HepG2 (cell line): Measurements from ENCODE around the gene HSF4. TPM values are rescaled to one million over a fixed set of nuclear protein-coding genes. Genes with fewer than 3 reads are reported as not detected.

Source experiments
- ATAC-seq: fragments of 200-7000 bp; cut with Tn5 transposase; 3 replicates; pipeline ENCODE4 v1.9.1; 2020; ENCODE audit warnings: mild to moderate bottlenecking, moderate library complexity
- BruUV-seq: library from RNA; stranded (reverse); fragments of 400-500 nt; replicated peaks from 2 replicates; lab custom pipeline; 2021; lab: Mats Ljungman, UMichigan
- CTCF ChIA-PET: fragments of 300-600 bp; formaldehyde crosslinking; extraction: SDS; loops from one replicate; lab custom pipeline; 2021; ENCODE audit warnings: low total read pairs, inconsistent platforms, low intra/inter-chr PET ratio; lab: Yijun Ruan, JAX
- POLR2A ChIA-PET: fragments of 350-600 bp; sonication (Branson Sonifier 250); formaldehyde crosslinking; loops from one replicate; lab custom pipeline; 2020; ENCODE audit warnings: antibody characterized with exemption, inconsistent platforms; lab: Yijun Ruan, JAX
- DNase-seq: peaks from one replicate; pipeline ENCODE4 v3.0.0-alpha.2; 2015; ENCODE audit warnings: low spot score
- FAIRE-seq: peaks from 3 replicates; lab custom pipeline; 2011; peaks lifted over from hg19 to GRCh38; lab: Jason Lieb, UNC
- H2AFZ ChIP-seq: one replicate; pipeline ENCODE4 v1.6.1; 2011; ENCODE audit warnings: low read length, inconsistent platforms
- H3K27ac ChIP-seq: fragments of 300-600 bp; 3 replicates; pipeline ENCODE4 v1.8.0; 2011; ENCODE audit warnings: mixed run types, mild to moderate bottlenecking, mixed read lengths, low read length, inconsistent platforms; ENCODE audit not compliant: insufficient read depth; ENCODE audit errors: extremely low read length
- H3K27me3 ChIP-seq, 2 experiments: fragments of 200-600 bp in 1 of 2; 2 replicates in 1 of 2; 3 replicates in 1 of 2; pipeline versions ENCODE4 v1.6.0 to v1.8.0; 2011; ENCODE audit warnings: low read length in 2 of 2, mild to moderate bottlenecking in 2 of 2, moderate library complexity in 2 of 2, inconsistent platforms in 1 of 2; ENCODE audit not compliant: insufficient read depth in 2 of 2, control insufficient read depth in 1 of 2
- H3K36me3 ChIP-seq, 2 experiments: fragments of 200-600 bp in 1 of 2; replicated peaks in 1 of 2; 2 replicates in 1 of 2; 3 replicates in 1 of 2; pipeline versions ENCODE4 v1.5.1 to v1.8.0; 2011; ENCODE audit warnings: low read length in 2 of 2, inconsistent platforms in 1 of 2; ENCODE audit not compliant: insufficient read depth in 2 of 2, control insufficient read depth in 1 of 2
- H3K4me1 ChIP-seq: 2 replicates; pipeline ENCODE4 v1.5.1; 2012; ENCODE audit warnings: low read length, inconsistent platforms; ENCODE audit not compliant: insufficient read depth
- H3K4me2 ChIP-seq: 2 replicates; pipeline ENCODE4 v1.6.0; 2011; ENCODE audit warnings: low read depth, low read length, inconsistent platforms
- H3K4me3 ChIP-seq, 3 experiments: fragments of 200-600 bp in 1 of 3; sonication (generic), shearing (Covaris generic) in 1 of 3; replicated peaks in 1 of 3; 2 replicates each; pipeline ENCODE4 v1.5.1; 2011 to 2016; ENCODE audit warnings: low read length in 3 of 3, inconsistent platforms in 2 of 3, low read depth in 2 of 3, mild to moderate bottlenecking in 2 of 3, control low read depth in 1 of 3, mixed read lengths in 1 of 3; ENCODE audit not compliant: insufficient read depth in 1 of 3
- H3K79me2 ChIP-seq: one replicate; pipeline ENCODE4 v1.6.1; 2011; ENCODE audit warnings: low read length, inconsistent platforms; ENCODE audit not compliant: insufficient read depth
- H3K9ac ChIP-seq: 2 replicates; pipeline ENCODE4 v1.6.0; 2011; ENCODE audit warnings: mild to moderate bottlenecking, low read depth, low read length, inconsistent platforms; ENCODE audit not compliant: insufficient read depth
- H3K9me3 ChIP-seq: 2 replicates; pipeline ENCODE4 v1.5.1; 2012; ENCODE audit warnings: mild to moderate bottlenecking, low read length
- H4K20me1 ChIP-seq: 2 replicates; pipeline ENCODE4 v1.6.0; 2011; ENCODE audit warnings: inconsistent platforms, mild to moderate bottlenecking, low read length, moderate library complexity; ENCODE audit not compliant: insufficient read depth
- CBFB ChIP-seq: sonication (generic); formaldehyde crosslinking; IDR thresholded peaks from 2 replicates; pipeline ENCODE4 v1.4.0; 2020; ENCODE audit warnings: missing genetic modification reagents
- ZNF280B ChIP-seq: sonication (generic); formaldehyde crosslinking; IDR thresholded peaks from 2 replicates; pipeline ENCODE4 v1.5.0; 2020; ENCODE audit warnings: missing genetic modification reagents, mild to moderate bottlenecking, borderline replicate concordance
- ZNF678 ChIP-seq: sonication (generic); formaldehyde crosslinking; IDR thresholded peaks from 2 replicates; pipeline ENCODE4 v1.4.0; 2020; ENCODE audit warnings: mild to moderate bottlenecking, missing genetic modification reagents
- WGBS: methylation state at CpG from one replicate; pipeline ENCODE4 v1.1.6; 2017; ENCODE audit warnings: low lambda C conversion rate; 5-methylcytosine and 5-hydroxymethylcytosine counted together
- in situ Hi-C: cut with HindIII; loops from 2 replicates; pipeline ENCODE4 v1.10.0; 2017; ENCODE audit warnings: low pct_unique_long_range_greater_than_20kb; ENCODE audit not compliant: extremely low pct_ligation_motif_present
- intact Hi-C: fragments of 100-400 bp; cut with micrococcal nuclease; formaldehyde crosslinking; loops from one replicate; pipeline ENCODE4 v1.10.0; 2022; ENCODE audit not compliant: unreplicated experiment
- polyA plus RNA-seq, 8 experiments: library from polyadenylated mRNA; depleted of rRNA in 3 of 8; stranded (reverse) in 7 of 8; unstranded in 1 of 8; fragments of >200 nt; fragmentation: Illumina TruSeq in 4 of 8; extraction: Trizol in 4 of 8; gene quantifications; 2 replicates each; pipeline versions ENCODE4 v1.2.1 to v1.2.3, GENCODE V29; 2011 to 2016; ENCODE audit warnings: low read depth in 4 of 8, missing spikeins in 1 of 8, mixed read lengths in 1 of 8; ENCODE audit not compliant: insufficient read depth in 1 of 8
- total RNA-seq, 5 experiments: library from RNA; depleted of rRNA; stranded (reverse); fragments of >200 nt; fragmentation: Illumina TruSeq; extraction: Trizol; gene quantifications; 2 replicates each; pipeline ENCODE4 v1.2.3, GENCODE V29; 2016; ENCODE audit warnings: low read depth in 1 of 5
- TF ChIP-seq, protein P1 (sequence below): sonication (generic); formaldehyde crosslinking; IDR thresholded peaks from 2 replicates; pipeline ENCODE4 v1.4.0; 2020; ENCODE audit warnings: missing genetic modification reagents, borderline replicate concordance
- TF ChIP-seq, protein P2 (sequence below): sonication (generic); formaldehyde crosslinking; IDR thresholded peaks from 2 replicates; pipeline ENCODE4 v1.4.0; 2020; ENCODE audit warnings: missing genetic modification reagents, low read depth, mild to moderate bottlenecking, borderline replicate concordance
- TF ChIP-seq, protein P3 (sequence below): sonication (generic); formaldehyde crosslinking; IDR thresholded peaks from 2 replicates; pipeline ENCODE4 v1.9.0; 2021; ENCODE audit warnings: missing genetic modification reagents, mild to moderate bottlenecking, borderline replicate concordance
- TF ChIP-seq, protein P4 (sequence below): sonication (generic); formaldehyde crosslinking; IDR thresholded peaks from 2 replicates; pipeline ENCODE4 v1.4.0; 2020; ENCODE audit warnings: missing genetic modification reagents

HSF4 gene
- total and polyA plus RNA-seq, 2 of the 13 experiments (the other 11 are each of a cell fraction or from before 2014, with no cell fraction given): 3.5 to 16.9 TPM

GRCh38 chr16:67158637-67159600, 5.6 kb upstream of the HSF4 start (continued):
- TF ChIP-seq, protein P1, sequence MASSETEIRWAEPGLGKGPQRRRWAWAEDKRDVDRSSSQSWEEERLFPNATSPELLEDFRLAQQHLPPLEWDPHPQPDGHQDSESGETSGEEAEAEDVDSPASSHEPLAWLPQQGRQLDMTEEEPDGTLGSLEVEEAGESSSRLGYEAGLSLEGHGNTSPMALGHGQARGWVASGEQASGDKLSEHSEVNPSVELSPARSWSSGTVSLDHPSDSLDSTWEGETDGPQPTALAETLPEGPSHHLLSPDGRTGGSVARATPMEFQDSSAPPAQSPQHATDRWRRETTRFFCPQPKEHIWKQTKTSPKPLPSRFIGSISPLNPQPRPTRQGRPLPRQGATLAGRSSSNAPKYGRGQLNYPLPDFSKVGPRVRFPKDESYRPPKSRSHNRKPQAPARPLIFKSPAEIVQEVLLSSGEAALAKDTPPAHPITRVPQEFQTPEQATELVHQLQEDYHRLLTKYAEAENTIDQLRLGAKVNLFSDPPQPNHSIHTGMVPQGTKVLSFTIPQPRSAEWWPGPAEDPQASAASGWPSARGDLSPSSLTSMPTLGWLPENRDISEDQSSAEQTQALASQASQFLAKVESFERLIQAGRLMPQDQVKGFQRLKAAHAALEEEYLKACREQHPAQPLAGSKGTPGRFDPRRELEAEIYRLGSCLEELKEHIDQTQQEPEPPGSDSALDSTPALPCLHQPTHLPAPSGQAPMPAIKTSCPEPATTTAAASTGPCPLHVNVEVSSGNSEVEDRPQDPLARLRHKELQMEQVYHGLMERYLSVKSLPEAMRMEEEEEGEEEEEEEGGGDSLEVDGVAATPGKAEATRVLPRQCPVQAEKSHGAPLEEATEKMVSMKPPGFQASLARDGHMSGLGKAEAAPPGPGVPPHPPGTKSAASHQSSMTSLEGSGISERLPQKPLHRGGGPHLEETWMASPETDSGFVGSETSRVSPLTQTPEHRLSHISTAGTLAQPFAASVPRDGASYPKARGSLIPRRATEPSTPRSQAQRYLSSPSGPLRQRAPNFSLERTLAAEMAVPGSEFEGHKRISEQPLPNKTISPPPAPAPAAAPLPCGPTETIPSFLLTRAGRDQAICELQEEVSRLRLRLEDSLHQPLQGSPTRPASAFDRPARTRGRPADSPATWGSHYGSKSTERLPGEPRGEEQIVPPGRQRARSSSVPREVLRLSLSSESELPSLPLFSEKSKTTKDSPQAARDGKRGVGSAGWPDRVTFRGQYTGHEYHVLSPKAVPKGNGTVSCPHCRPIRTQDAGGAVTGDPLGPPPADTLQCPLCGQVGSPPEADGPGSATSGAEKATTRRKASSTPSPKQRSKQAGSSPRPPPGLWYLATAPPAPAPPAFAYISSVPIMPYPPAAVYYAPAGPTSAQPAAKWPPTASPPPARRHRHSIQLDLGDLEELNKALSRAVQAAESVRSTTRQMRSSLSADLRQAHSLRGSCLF: no peak

DNA sequence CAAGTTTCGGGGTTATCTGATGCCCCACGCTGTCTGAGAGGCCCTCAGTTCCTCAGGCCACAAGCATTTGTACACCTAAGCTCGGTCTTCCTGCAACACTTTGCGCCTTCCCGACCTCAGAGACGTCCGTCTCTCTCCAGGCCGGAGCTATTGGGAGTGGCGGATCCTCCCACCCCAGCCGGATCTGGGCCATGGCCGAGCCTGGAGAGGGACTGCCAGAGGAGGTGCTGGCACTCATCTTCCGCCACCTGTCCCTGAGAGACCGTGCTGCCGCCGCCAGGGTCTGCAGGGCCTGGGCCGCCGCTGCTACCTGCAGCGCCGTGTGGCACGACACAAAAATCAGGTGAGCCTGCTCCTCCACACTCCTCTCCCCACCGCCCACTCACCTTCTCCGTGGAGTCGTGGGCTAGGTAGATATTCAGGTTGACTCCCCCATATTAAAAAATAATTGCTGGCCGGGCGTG, 2.9 kb upstream of the HSF4 start:
- WGBS: 91% methylated on average over 22 of the region's 25 CpGs
- in situ Hi-C loops (no loop called here), intact Hi-C loops (no loop called here)
- DNase-seq (no peak), FAIRE-seq (no peak), ATAC-seq (no peak)
- peak overlapping the region in 1 of 3 experiments; percentile 93; a peak in 1 of 6 replicates for H3K4me3 ChIP-seq
- H4K20me1 ChIP-seq: no peaks in the 10 kb centered on the region
- peaks cover 51% of the 10 kb centered on the region for H3K4me1 ChIP-seq
- no peaks in the 10 kb centered on the region for H3K79me2 ChIP-seq
- CTCF ChIA-PET: no interaction called here
- H2AFZ ChIP-seq: no peak overlapping the region
- H3K9ac ChIP-seq: peak overlapping the region; percentile 46; the same call in 1 of the 2 replicates
- no peak overlapping the region for H3K27ac ChIP-seq
- peaks cover 7 to 17% of the 10 kb centered on the region in 2 experiments for H3K27me3 ChIP-seq
- POLR2A ChIA-PET: interaction anchor here (1.5 to 5.7 kb wide), 4 partner anchors 8 to 182 kb away, joined by 3 to 54 read pairs (median 14); partner anchors contain the start of genes B3GNT9 and NOL3
- BruUV-seq: no TSS peak
- H3K9me3 ChIP-seq: no peaks in the 10 kb centered on the region
- no peaks in the 10 kb centered on the region for H3K36me3 ChIP-seq
- peak overlapping the region; percentile 94 for H3K4me2 ChIP-seq
- no peak for TF ChIP-seq CBFB (CRISPR knock-in tag)
- no peak for TF ChIP-seq ZNF678 (CRISPR knock-in tag)
- TF ChIP-seq, protein P2, sequence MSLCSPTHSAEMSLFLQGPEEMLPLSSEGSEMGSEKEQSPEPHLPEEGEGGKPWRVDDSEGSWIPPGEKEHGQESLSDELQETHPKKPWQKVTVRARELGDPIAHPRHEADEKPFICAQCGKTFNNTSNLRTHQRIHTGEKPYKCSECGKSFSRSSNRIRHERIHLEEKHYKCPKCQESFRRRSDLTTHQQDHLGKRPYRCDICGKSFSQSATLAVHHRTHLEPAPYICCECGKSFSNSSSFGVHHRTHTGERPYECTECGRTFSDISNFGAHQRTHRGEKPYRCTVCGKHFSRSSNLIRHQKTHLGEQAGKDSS (CRISPR knock-in tag): no peak
- TF ChIP-seq, protein P3, sequence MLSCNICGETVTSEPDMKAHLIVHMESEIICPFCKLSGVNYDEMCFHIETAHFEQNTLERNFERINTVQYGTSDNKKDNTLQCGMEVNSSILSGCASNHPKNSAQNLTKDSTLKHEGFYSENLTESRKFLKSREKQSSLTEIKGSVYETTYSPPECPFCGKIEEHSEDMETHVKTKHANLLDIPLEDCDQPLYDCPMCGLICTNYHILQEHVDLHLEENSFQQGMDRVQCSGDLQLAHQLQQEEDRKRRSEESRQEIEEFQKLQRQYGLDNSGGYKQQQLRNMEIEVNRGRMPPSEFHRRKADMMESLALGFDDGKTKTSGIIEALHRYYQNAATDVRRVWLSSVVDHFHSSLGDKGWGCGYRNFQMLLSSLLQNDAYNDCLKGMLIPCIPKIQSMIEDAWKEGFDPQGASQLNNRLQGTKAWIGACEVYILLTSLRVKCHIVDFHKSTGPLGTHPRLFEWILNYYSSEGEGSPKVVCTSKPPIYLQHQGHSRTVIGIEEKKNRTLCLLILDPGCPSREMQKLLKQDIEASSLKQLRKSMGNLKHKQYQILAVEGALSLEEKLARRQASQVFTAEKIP (CRISPR knock-in tag): no peak
- TF ChIP-seq, protein P4, sequence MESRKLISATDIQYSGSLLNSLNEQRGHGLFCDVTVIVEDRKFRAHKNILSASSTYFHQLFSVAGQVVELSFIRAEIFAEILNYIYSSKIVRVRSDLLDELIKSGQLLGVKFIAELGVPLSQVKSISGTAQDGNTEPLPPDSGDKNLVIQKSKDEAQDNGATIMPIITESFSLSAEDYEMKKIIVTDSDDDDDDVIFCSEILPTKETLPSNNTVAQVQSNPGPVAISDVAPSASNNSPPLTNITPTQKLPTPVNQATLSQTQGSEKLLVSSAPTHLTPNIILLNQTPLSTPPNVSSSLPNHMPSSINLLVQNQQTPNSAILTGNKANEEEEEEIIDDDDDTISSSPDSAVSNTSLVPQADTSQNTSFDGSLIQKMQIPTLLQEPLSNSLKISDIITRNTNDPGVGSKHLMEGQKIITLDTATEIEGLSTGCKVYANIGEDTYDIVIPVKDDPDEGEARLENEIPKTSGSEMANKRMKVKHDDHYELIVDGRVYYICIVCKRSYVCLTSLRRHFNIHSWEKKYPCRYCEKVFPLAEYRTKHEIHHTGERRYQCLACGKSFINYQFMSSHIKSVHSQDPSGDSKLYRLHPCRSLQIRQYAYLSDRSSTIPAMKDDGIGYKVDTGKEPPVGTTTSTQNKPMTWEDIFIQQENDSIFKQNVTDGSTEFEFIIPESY (CRISPR knock-in tag): peak; percentile 64; the same call in 1 of the 2 replicates
- no peak for TF ChIP-seq ZNF280B (CRISPR knock-in tag)
